GM21786 (cell line): ENCODE results near the gene GRB7.
"Not testable (repeated sequence)": the region's sequence is repeated elsewhere in the genome, so short reads cannot be mapped to it uniquely, and the experiment has no call there.

Source experiments
- ATAC-seq: cut with Tn5 transposase; IDR thresholded peaks from one replicate; pipeline ENCODE4 v1.9.1; 2021; ENCODE audit not compliant: unreplicated experiment

Gene GRB7

GRCh38 chr17:39750131-39751015, 12.6 kb downstream of the GRB7 start:
- ATAC-seq, result no peak

- ATAC-seq, result no peak
These were observed 13.3 kb downstream of the GRB7 start for GRCh38 chr17:39751016-39751543.

GRCh38 chr17:39751637-39752036, 13.9 kb downstream of the GRB7 start:
- ATAC-seq, result no peak

- no peak for ATAC-seq
These were observed 14.6 kb downstream of the GRB7 start for GRCh38 chr17:39752241-39752881.

GRCh38 chr17:39753514-39754160, 15.9 kb downstream of the GRB7 start:
- ATAC-seq, result peak; percentile 3

GRCh38 chr17:39754161-39754957, 16.6 kb downstream of the GRB7 start:
- ATAC-seq, result peak; percentile 60

- no peak for ATAC-seq
These were observed 17.3 kb downstream of the GRB7 start for GRCh38 chr17:39754958-39755553.

GRCh38 chr17:39755554-39756379, 18.0 kb downstream of the GRB7 start:
- no peak for ATAC-seq

- ATAC-seq, result no peak
These were observed 18.8 kb downstream of the GRB7 start for GRCh38 chr17:39756380-39757079.

- no peak for ATAC-seq
These were observed 19.5 kb downstream of the GRB7 start for GRCh38 chr17:39757176-39757662.

GRCh38 chr17:39757931-39758873, 20.5 kb downstream of the GRB7 start:
- no peak for ATAC-seq

GRCh38 chr17:39759204-39759603, 21.5 kb downstream of the GRB7 start:
- no peak for ATAC-seq

GRCh38 chr17:39761861-39762496, 24.2 kb downstream of the GRB7 start:
- no peak for ATAC-seq

- ATAC-seq, result no peak
These were observed 25.5 kb downstream of the GRB7 start for GRCh38 chr17:39763051-39763820.

- ATAC-seq, result not testable (repeated sequence)
These were observed 26.4 kb downstream of the GRB7 start for GRCh38 chr17:39764171-39764570.

- no peak for ATAC-seq
These were observed 27.4 kb downstream of the GRB7 start for GRCh38 chr17:39765175-39765574.
